Loucy (cell line): ENCODE measurements around the gene MAML2.

Experiments
- EZH2phosphoT487 ChIP-seq: fragments of 200-600 bp; IDR thresholded peaks from 2 replicates; pipeline ENCODE4 v1.6.1; 2018; ENCODE audit warnings: antibody characterized with exemption, mild to moderate bottlenecking, moderate library complexity, borderline replicate concordance
- TF ChIP-seq, protein P1 (sequence below): fragments of 200-600 bp; sonication (generic); conservative IDR thresholded peaks from 2 replicates; pipeline ENCODE4 v1.5.1; 2014; ENCODE audit warnings: mild to moderate bottlenecking, antibody characterized with exemption, low read length

DNA sequence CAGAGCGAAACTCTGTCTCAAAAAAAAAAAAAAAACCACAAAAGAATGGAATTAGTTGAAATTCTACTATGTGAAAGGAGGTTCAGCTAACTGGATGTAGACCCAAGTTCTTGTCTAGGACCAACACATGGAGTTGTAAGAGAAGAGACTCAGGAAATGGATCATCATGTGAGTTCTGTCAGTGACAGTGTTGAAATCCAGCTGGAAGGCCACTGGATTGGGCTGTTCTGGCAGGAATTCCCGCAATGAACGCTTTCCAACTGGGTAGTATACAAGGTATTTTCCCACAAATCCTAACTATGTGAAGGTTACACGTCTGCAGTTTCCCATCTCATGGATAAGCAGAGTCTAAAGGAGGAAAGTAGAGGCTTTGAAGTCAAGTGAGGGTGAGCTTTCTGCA is 151.2 kb downstream of the MAML2 start:
- TF ChIP-seq, protein P1, sequence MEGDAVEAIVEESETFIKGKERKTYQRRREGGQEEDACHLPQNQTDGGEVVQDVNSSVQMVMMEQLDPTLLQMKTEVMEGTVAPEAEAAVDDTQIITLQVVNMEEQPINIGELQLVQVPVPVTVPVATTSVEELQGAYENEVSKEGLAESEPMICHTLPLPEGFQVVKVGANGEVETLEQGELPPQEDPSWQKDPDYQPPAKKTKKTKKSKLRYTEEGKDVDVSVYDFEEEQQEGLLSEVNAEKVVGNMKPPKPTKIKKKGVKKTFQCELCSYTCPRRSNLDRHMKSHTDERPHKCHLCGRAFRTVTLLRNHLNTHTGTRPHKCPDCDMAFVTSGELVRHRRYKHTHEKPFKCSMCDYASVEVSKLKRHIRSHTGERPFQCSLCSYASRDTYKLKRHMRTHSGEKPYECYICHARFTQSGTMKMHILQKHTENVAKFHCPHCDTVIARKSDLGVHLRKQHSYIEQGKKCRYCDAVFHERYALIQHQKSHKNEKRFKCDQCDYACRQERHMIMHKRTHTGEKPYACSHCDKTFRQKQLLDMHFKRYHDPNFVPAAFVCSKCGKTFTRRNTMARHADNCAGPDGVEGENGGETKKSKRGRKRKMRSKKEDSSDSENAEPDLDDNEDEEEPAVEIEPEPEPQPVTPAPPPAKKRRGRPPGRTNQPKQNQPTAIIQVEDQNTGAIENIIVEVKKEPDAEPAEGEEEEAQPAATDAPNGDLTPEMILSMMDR, result no peak
- TF ChIP-seq EZH2phosphoT487, result no peak
